Heart left ventricle (tissue), 16 donors: Measurements from ENCODE around the gene GALNT12. TPM values are rescaled to one million over a fixed set of nuclear protein-coding genes. Genes with fewer than 3 reads are reported as not detected.

Source experiments
- ATAC-seq, 4 donors: fragments of 200-7000 bp; cut with Tn5 transposase; one replicate each; pipeline ENCODE4 v1.9.1; 2020 to 2022; ENCODE audit warnings: moderate library complexity in 4 of 4, mild to moderate bottlenecking in 3 of 4, moderate number of reproducible peaks in 1 of 4
- DNase-seq, 5 donors: peaks; one replicate each; pipeline ENCODE4 v3.0.0-alpha.2; 2020
- H3K27ac ChIP-seq, 12 donors: fragments of 200-600 bp; sonication (generic) in 4 of 12; one replicate each; pipeline versions ENCODE4 v1.5.0 to v1.8.0; 2016 to 2022; ENCODE audit warnings: mild to moderate bottlenecking in 2 of 12
- H3K27me3 ChIP-seq, 9 donors: fragments of 200-600 bp; sonication (generic) in 2 of 9; one replicate each; pipeline versions ENCODE4 v1.5.1 to v1.8.0; 2016 to 2022; ENCODE audit warnings: mild to moderate bottlenecking in 3 of 9
- H3K36me3 ChIP-seq, 9 donors: fragments of 200-600 bp; sonication (generic) in 2 of 9; one replicate each; pipeline versions ENCODE4 v1.5.0 to v1.8.0; 2018 to 2022; ENCODE audit warnings: mild to moderate bottlenecking in 2 of 9
- H3K4me1 ChIP-seq, 12 donors: fragments of 200-600 bp; sonication (generic) in 4 of 12; one replicate each; pipeline versions ENCODE4 v1.5.0 to v1.8.0; 2016 to 2022; ENCODE audit warnings: mild to moderate bottlenecking in 3 of 12
- H3K4me3 ChIP-seq, 12 donors: fragments of 200-600 bp; sonication (generic) in 4 of 12; one replicate each; pipeline versions ENCODE4 v1.5.0 to v1.8.0; 2017 to 2022; ENCODE audit warnings: mild to moderate bottlenecking in 9 of 12, moderate library complexity in 4 of 12
- H3K9me3 ChIP-seq, 12 donors: fragments of 200-600 bp; sonication (generic) in 4 of 12; one replicate each; pipeline versions ENCODE4 v1.5.0 to v1.8.0; 2016 to 2022; ENCODE audit warnings: mild to moderate bottlenecking in 1 of 12
- CTCF ChIP-seq, 12 donors: fragments of 200-600 bp; sonication (generic) in 4 of 12; IDR thresholded peaks; one replicate each; pipeline versions ENCODE4 v1.5.0 to v1.8.0; 2018 to 2022; ENCODE audit warnings: antibody characterized with exemption in 12 of 12, mild to moderate bottlenecking in 5 of 12
- POLR2A ChIP-seq, 2 donors: fragments of 450-650 bp; IDR thresholded peaks; one replicate each; pipeline ENCODE4 v1.6.1; 2017; ENCODE audit warnings: antibody characterized with exemption in 2 of 2, mild to moderate bottlenecking in 2 of 2, moderate library complexity in 2 of 2
- WGBS, 4 donors: extraction: QIAGEN DNeasy Blood & Tissue Kit in 2 of 4; methylation state at CpG; one replicate each; pipeline versions ENCODE4 v1.1.5 to v1.1.7; 2013 to 2018; 5-methylcytosine and 5-hydroxymethylcytosine counted together
- intact Hi-C, 10 donors: fragments of 100-400 bp; cut with DNase I; formaldehyde crosslinking; loops; one replicate each; pipeline versions ENCODE4 v1.11.1 to v1.14.2; 2022
- polyA plus RNA-seq, 2 donors: library from polyadenylated mRNA; stranded (reverse); fragments of 200-250 nt; gene quantifications; one replicate each; pipeline ENCODE4 v1.2.3, GENCODE V29; 2013
- total RNA-seq, 9 donors: library from RNA; depleted of rRNA in 2 of 9; stranded (reverse); fragments of >200 nt in 2 of 9; fragmentation: NEBNext Ultra II Directional in 3 of 9; extraction: Animal tissue kit (Norgen Biotek cat#: 25700) in 3 of 9; gene quantifications; one replicate each; pipeline versions ENCODE4 v1.1.0 to v1.2.4, GENCODE V29; 2016 to 2023
- donor health status: ischemic (EF 13 %, LVEDD 7.1; RV severe dilation, severe dysfunction).
- donor health status: healthy with polysubstance abuse.
- donor health status: DM: no; HTN: yes; CAD: no.
- donor health status: DM: no; HTN: no; CAD: no.
- donor health status: ischemic (EF 25% LVEDD 6.9; RV normal size, moderate dysfunction).
- donor health status: ischemic (EF 25% LVEDD 5.7; RV mildly dilated, moderate dysfunction).
- donor health status: healthy.
- donor health status: DM: yes; HTN: yes; CAD: no.
- donor health status: ischemic (EF 35%, LVEDD 5.7; RV mildly dilated, moderate dysfunction).
- donor health status: nonischemic (EF 11% LVEDD 7.7; RV severe dilation, severe dysfunction).
- donor health status: DM: yes; HTN: yes; CAD: no.
- donor health status: PGD.
- donor health status: ischemic (EF 29% LVEDD 5.4; RV normal size, mild dysfunction).
- donor health status: nonischemic (EF 23%, LVEDD 6.1; RV moderate dilation, normal function).

Gene GALNT12
- total and polyA plus RNA-seq, 11 donors, result 0.23 to 4.7 (median 0.44) TPM

GRCh38 chr9:98765256-98765655, 42.2 kb upstream of the GALNT12 start:
- peaks cover 0 to 33% (median 16%) of the 10 kb centered on the region in 9 donors for H3K36me3 ChIP-seq
- H3K27me3 ChIP-seq, result no peaks in the 10 kb centered on the region
- TF ChIP-seq POLR2A (IDR thresholded peaks at IDR 0.05), result no peak
- TF ChIP-seq CTCF (IDR thresholded peaks at IDR 0.05), result no peak
- H3K27ac ChIP-seq, result no peak overlapping the region
- H3K9me3 ChIP-seq, result peaks cover 0 to 14% (median 4%) of the 10 kb centered on the region in 12 donors
- ATAC-seq (no peak), DNase-seq (no peak)
- H3K4me3 ChIP-seq, result no peak overlapping the region
- WGBS, 4 donors, result 87 to 100% (median 94%) methylated on average over 1 of the region's 1 CpG
- intact Hi-C loops, result no loop called here
- H3K4me1 ChIP-seq, result no peaks in the 10 kb centered on the region

- Histone ChIP-seq H3K27me3 (no peaks in the 10 kb centered on the region), H3K4me3 (no peak overlapping the region), H3K4me1 (no peaks in the 10 kb centered on the region), H3K27ac (no peak overlapping the region), H3K9me3 (peaks cover 0 to 14% (median 4%) of the 10 kb centered on the region in 12 donors), H3K36me3 (peaks cover 0 to 43% (median 23%) of the 10 kb centered on the region in 9 donors)
- DNase-seq (no peak), ATAC-seq (no peak)
- TF ChIP-seq CTCF (IDR thresholded peaks at IDR 0.05), result no peak
- no peak for TF ChIP-seq POLR2A (IDR thresholded peaks at IDR 0.05)
- intact Hi-C loops, result no loop called here
- WGBS, 4 donors, result 92 to 96% (median 94%) methylated on average over 2 of the region's 2 CpGs
Measured at GRCh38 chr9:98766586-98766985, 40.9 kb upstream of the GALNT12 start.

- intact Hi-C loops, result no loop called here
- Histone ChIP-seq H3K27me3 (no peaks in the 10 kb centered on the region), H3K27ac (no peak overlapping the region), H3K36me3 (peaks cover 0 to 49% (median 29%) of the 10 kb centered on the region in 9 donors), H3K4me1 (no peaks in the 10 kb centered on the region), H3K9me3 (peaks cover 0 to 14% (median 4%) of the 10 kb centered on the region in 12 donors), H3K4me3 (no peak overlapping the region)
- ATAC-seq (no peak), DNase-seq (no peak)
- TF ChIP-seq CTCF (IDR thresholded peaks at IDR 0.05) (no peak), POLR2A (IDR thresholded peaks at IDR 0.05) (no peak)
- WGBS, 4 donors, result 84 to 96% (median 95%) methylated on average over 3 of the region's 3 CpGs
Measured at GRCh38 chr9:98767196-98767595, 40.3 kb upstream of the GALNT12 start.

GRCh38 chr9:98767915-98768314, 39.6 kb upstream of the GALNT12 start:
- H3K27ac ChIP-seq, result no peak overlapping the region
- WGBS, 4 donors, result 95 to 98% (median 97%) methylated on average over 6 to 7 of the region's 7 CpGs
- peaks cover 0 to 14% (median 4%) of the 10 kb centered on the region in 12 donors for H3K9me3 ChIP-seq
- intact Hi-C loops, result no loop called here
- no peaks in the 10 kb centered on the region for H3K27me3 ChIP-seq
- peaks cover 0 to 56% (median 36%) of the 10 kb centered on the region in 9 donors for H3K36me3 ChIP-seq
- ATAC-seq, result no peak
- DNase-seq, result no peak
- TF ChIP-seq POLR2A (IDR thresholded peaks at IDR 0.05) (no peak), CTCF (IDR thresholded peaks at IDR 0.05) (no peak)
- no peaks in the 10 kb centered on the region for H3K4me1 ChIP-seq
- H3K4me3 ChIP-seq, result no peak overlapping the region
